ENCODE measurements around the gene TLE7. TPM values are rescaled to one million over a fixed set of nuclear protein-coding genes. Genes with fewer than 3 reads are reported as not detected.
A peak's percentile ranks its signal among the peaks of the same experiment; 100 is the strongest.

The TLE7 gene
- total RNA-seq, 1 experiment from 2014 or later: not detected

GRCh38 chr16:71428883-71429282 is 13.0 kb downstream of the TLE7 start:
- no peak overlapping the region for H3K4me3 ChIP-seq
- H3K36me3 ChIP-seq: no peaks in the 10 kb centered on the region
- no peaks in the 10 kb centered on the region for H3K9me3 ChIP-seq
- DNase-seq: no peak
- H3K27me3 ChIP-seq: no peaks in the 10 kb centered on the region

- no peaks in the 10 kb centered on the region for H3K9me3 ChIP-seq
- H3K4me3 ChIP-seq: no peak overlapping the region
- H3K27me3 ChIP-seq: no peaks in the 10 kb centered on the region
- DNase-seq: no peak
- no peaks in the 10 kb centered on the region for H3K36me3 ChIP-seq
Observed at GRCh38 chr16:71428385-71428784, 13.5 kb downstream of the TLE7 start.

- H3K27me3 ChIP-seq: no peaks in the 10 kb centered on the region
- no peaks in the 10 kb centered on the region for H3K9me3 ChIP-seq
- H3K36me3 ChIP-seq: no peaks in the 10 kb centered on the region
- DNase-seq: no peak
- no peak overlapping the region for H3K4me3 ChIP-seq
Observed at GRCh38 chr16:71426880-71427615, 14.8 kb downstream of the TLE7 start.

- DNase-seq: peak; percentile 69
- Histone ChIP-seq H3K4me3 (peak overlapping the region; percentile 22; the same call in 1 of the 2 replicates), H3K36me3 (no peaks in the 10 kb centered on the region), H3K27me3 (no peaks in the 10 kb centered on the region), H3K9me3 (no peaks in the 10 kb centered on the region)
Observed at GRCh38 chr16:71426069-71426879, 15.6 kb downstream of the TLE7 start.

- Histone ChIP-seq H3K36me3 (no peaks in the 10 kb centered on the region), H3K27me3 (no peaks in the 10 kb centered on the region), H3K4me3 (no peak overlapping the region), H3K9me3 (no peaks in the 10 kb centered on the region)
- no peak for DNase-seq
Observed at GRCh38 chr16:71425746-71426068, 16.1 kb downstream of the TLE7 start.

GRCh38 chr16:71424626-71425025 is 17.2 kb downstream of the TLE7 start:
- DNase-seq: no peak

GRCh38 chr16:71423865-71424264 is 18.0 kb downstream of the TLE7 start:
- Histone ChIP-seq H3K9me3 (no peaks in the 10 kb centered on the region), H3K36me3 (no peaks in the 10 kb centered on the region), H3K4me3 (no peak overlapping the region), H3K27me3 (no peaks in the 10 kb centered on the region)
- no peak for DNase-seq

More at GRCh38 chr16:71424626-71425025, 17.2 kb downstream of the TLE7 start:
- no peaks in the 10 kb centered on the region for H3K36me3 ChIP-seq
- no peaks in the 10 kb centered on the region for H3K27me3 ChIP-seq
- H3K9me3 ChIP-seq: no peaks in the 10 kb centered on the region
- H3K4me3 ChIP-seq: no peak overlapping the region

- H3K9me3 ChIP-seq: no peaks in the 10 kb centered on the region
- H3K36me3 ChIP-seq: no peaks in the 10 kb centered on the region
- no peaks in the 10 kb centered on the region for H3K27me3 ChIP-seq
- no peak overlapping the region for H3K4me3 ChIP-seq
- no peak for DNase-seq
Observed at GRCh38 chr16:71423016-71423415, 18.8 kb downstream of the TLE7 start.

GRCh38 chr16:71421911-71422310 is 19.9 kb downstream of the TLE7 start:
- DNase-seq: no peak
- no peaks in the 10 kb centered on the region for H3K9me3 ChIP-seq
- H3K4me3 ChIP-seq: no peak overlapping the region

GRCh38 chr16:71414038-71414437 is 27.8 kb downstream of the TLE7 start:
- DNase-seq: no peak
- Histone ChIP-seq H3K4me3 (no peak overlapping the region), H3K27me3 (no peaks in the 10 kb centered on the region), H3K36me3 (no peaks in the 10 kb centered on the region), H3K9me3 (no peaks in the 10 kb centered on the region)

More at GRCh38 chr16:71421911-71422310, 19.9 kb downstream of the TLE7 start:
- Histone ChIP-seq H3K27me3 (no peaks in the 10 kb centered on the region), H3K36me3 (no peaks in the 10 kb centered on the region)

GRCh38 chr16:71413341-71413740 is 28.5 kb downstream of the TLE7 start:
- no peak overlapping the region for H3K4me3 ChIP-seq
- no peaks in the 10 kb centered on the region for H3K27me3 ChIP-seq
- DNase-seq: no peak
- no peaks in the 10 kb centered on the region for H3K36me3 ChIP-seq
- H3K9me3 ChIP-seq: no peaks in the 10 kb centered on the region

- peak; percentile 32 for DNase-seq
- H3K9me3 ChIP-seq: no peaks in the 10 kb centered on the region
- no peaks in the 10 kb centered on the region for H3K27me3 ChIP-seq
- H3K36me3 ChIP-seq: no peaks in the 10 kb centered on the region
- no peak overlapping the region for H3K4me3 ChIP-seq
Observed at GRCh38 chr16:71412270-71413160, 29.3 kb downstream of the TLE7 start.

- DNase-seq: no peak
Observed at GRCh38 chr16:71410146-71410545, 31.7 kb downstream of the TLE7 start.

GRCh38 chr16:71409011-71409775 is 32.7 kb downstream of the TLE7 start:
- H3K4me3 ChIP-seq: no peak overlapping the region
- H3K36me3 ChIP-seq: no peaks in the 10 kb centered on the region
- H3K27me3 ChIP-seq: no peaks in the 10 kb centered on the region
- DNase-seq: no peak
- H3K9me3 ChIP-seq: no peaks in the 10 kb centered on the region

More at GRCh38 chr16:71410146-71410545, 31.7 kb downstream of the TLE7 start:
- H3K4me3 ChIP-seq: no peak overlapping the region
- H3K9me3 ChIP-seq: no peaks in the 10 kb centered on the region
- no peaks in the 10 kb centered on the region for H3K27me3 ChIP-seq
- no peaks in the 10 kb centered on the region for H3K36me3 ChIP-seq

- Histone ChIP-seq H3K9me3 (no peaks in the 10 kb centered on the region), H3K27me3 (no peaks in the 10 kb centered on the region), H3K4me3 (no peak overlapping the region), H3K36me3 (no peaks in the 10 kb centered on the region)
- no peak for DNase-seq
Observed at GRCh38 chr16:71408536-71408935, 33.3 kb downstream of the TLE7 start.

- Histone ChIP-seq H3K9me3 (no peaks in the 10 kb centered on the region), H3K36me3 (no peaks in the 10 kb centered on the region), H3K27me3 (no peaks in the 10 kb centered on the region), H3K4me3 (no peak overlapping the region)
- DNase-seq: no peak
Observed at GRCh38 chr16:71407731-71408130, 34.1 kb downstream of the TLE7 start.
